Right atrium auricular region (tissue), 2 donors: ENCODE data around the gene CERS2. TPM values are rescaled to one million over a fixed set of nuclear protein-coding genes. Genes with fewer than 3 reads are reported as not detected.
A peak's percentile ranks its signal among the peaks of the same experiment; 100 is the strongest.
"Not testable (repeated sequence)": the region's sequence is repeated elsewhere in the genome, so short reads cannot be mapped to it uniquely, and the experiment has no call there.

Experiments
- DNase-seq: peaks from one replicate; pipeline ENCODE4 v3.0.0-alpha.2; 2019; ENCODE audit warnings: low spot score
- H3K27ac ChIP-seq, 2 donors: fragments of 200-600 bp; sonication (generic); 1 replicate in 1 of 2; 2 replicates in 1 of 2; pipeline ENCODE4 v1.5.1; 2016 to 2019
- H3K27me3 ChIP-seq, 2 donors: fragments of 200-600 bp; sonication (generic); one replicate each; pipeline versions ENCODE4 v1.5.1 to v1.6.0; 2017 to 2019
- H3K36me3 ChIP-seq: fragments of 200-600 bp; sonication (generic); one replicate; pipeline ENCODE4 v1.5.1; 2016
- H3K4me1 ChIP-seq, 2 donors: fragments of 200-600 bp; sonication (generic); one replicate each; pipeline versions ENCODE4 v1.5.1 to v1.6.0; 2017 to 2019
- H3K4me3 ChIP-seq, 2 donors: fragments of 200-600 bp; sonication (generic); 1 replicate in 1 of 2; 2 replicates in 1 of 2; pipeline ENCODE4 v1.5.1; 2017 to 2019; ENCODE audit warnings: mild to moderate bottlenecking in 1 of 2, moderate library complexity in 1 of 2
- H3K9me3 ChIP-seq, 2 donors: fragments of 200-600 bp; sonication (generic); one replicate each; pipeline ENCODE4 v1.5.1; 2019
- total RNA-seq, 2 donors: library from RNA; depleted of rRNA; stranded (reverse); fragments of >200 nt; gene quantifications; one replicate each; pipeline ENCODE4 v1.1.0, GENCODE V29; 2016
- TF ChIP-seq, protein P1 (sequence below), 2 donors: fragments of 200-600 bp; sonication (generic); IDR thresholded peaks; one replicate each; pipeline ENCODE4 v1.5.1; 2019; ENCODE audit warnings: antibody characterized with exemption in 2 of 2

Gene CERS2
- total RNA-seq, 2 donors from 2014 or later: 47.9 to 91.4 TPM

DNA sequence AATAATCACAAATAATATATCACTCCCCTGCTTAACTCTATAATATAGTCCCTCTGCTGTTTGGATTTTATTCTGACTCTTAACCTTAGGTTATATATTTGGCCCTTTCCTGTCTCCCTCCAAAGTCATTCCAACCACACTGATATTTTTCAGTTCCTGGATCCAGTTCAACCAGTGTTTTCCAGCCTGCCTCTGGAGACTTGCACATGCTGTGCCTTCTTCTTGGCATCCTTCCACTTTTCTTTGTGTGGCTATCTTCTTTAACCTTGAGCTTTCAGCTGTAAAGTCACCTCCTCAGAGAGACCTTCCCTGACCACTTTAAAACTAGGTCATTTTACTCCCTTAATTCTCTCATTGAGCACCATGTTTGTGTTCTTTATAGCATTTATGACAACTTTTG lies 19.4 kb downstream of the CERS2 start:
- Histone ChIP-seq H3K4me3 (no peak overlapping the region), H3K27me3 (no peaks in the 10 kb centered on the region), H3K9me3 (no peaks in the 10 kb centered on the region), H3K27ac (no peak overlapping the region), H3K36me3 (peaks cover 79% of the 10 kb centered on the region), H3K4me1 (no peaks in the 10 kb centered on the region)
- no peak for DNase-seq
- TF ChIP-seq, protein P1, sequence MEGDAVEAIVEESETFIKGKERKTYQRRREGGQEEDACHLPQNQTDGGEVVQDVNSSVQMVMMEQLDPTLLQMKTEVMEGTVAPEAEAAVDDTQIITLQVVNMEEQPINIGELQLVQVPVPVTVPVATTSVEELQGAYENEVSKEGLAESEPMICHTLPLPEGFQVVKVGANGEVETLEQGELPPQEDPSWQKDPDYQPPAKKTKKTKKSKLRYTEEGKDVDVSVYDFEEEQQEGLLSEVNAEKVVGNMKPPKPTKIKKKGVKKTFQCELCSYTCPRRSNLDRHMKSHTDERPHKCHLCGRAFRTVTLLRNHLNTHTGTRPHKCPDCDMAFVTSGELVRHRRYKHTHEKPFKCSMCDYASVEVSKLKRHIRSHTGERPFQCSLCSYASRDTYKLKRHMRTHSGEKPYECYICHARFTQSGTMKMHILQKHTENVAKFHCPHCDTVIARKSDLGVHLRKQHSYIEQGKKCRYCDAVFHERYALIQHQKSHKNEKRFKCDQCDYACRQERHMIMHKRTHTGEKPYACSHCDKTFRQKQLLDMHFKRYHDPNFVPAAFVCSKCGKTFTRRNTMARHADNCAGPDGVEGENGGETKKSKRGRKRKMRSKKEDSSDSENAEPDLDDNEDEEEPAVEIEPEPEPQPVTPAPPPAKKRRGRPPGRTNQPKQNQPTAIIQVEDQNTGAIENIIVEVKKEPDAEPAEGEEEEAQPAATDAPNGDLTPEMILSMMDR (IDR thresholded peaks at IDR 0.05): no peak

DNA sequence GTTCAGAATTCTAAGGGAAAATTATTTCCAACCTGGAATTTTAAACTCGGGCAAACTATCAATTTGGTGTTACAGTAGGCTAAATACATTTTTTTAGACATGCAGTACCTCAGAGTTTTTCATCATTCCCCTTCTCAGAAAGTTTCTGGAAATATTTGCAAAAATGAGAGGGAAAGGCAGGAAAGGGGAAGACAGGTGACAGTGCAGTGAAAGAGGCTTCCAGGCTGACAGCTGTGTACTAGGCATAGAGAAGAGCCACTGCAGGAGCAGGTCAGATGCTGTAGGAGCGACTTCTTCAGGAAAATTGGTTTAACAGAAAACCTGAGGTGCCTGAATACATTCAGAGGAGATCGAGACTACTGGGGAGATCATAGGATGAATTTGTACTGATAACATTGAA lies 19.9 kb downstream of the CERS2 start:
- TF ChIP-seq, protein P1 (IDR thresholded peaks at IDR 0.05): no peak
- Histone ChIP-seq H3K27me3 (no peaks in the 10 kb centered on the region), H3K9me3 (no peaks in the 10 kb centered on the region), H3K27ac (no peak overlapping the region), H3K4me3 (no peak overlapping the region), H3K36me3 (peaks cover 77% of the 10 kb centered on the region), H3K4me1 (no peaks in the 10 kb centered on the region)
- DNase-seq: peak; percentile 21

DNA sequence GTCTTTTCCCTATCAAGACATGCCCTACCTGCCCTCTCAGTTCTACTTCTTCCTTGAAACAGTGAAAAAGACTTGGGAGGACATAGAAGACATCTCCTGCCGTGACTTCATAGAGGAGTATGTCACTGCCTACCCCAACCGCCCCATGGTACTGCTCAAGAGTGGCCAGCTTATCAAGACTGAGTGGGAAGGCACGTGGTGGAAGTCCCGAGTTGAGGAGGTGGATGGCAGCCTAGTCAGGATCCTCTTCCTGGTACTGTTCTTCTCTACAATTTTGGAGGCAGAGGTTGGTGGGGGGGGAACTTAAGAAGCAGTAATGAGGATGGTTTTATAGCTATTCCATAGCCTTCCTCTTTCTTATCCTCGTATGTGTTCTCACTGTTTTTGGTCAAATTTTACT lies 29.8 kb downstream of the CERS2 start:
- Histone ChIP-seq H3K4me3 (no peak overlapping the region), H3K36me3 (peaks cover 98% of the 10 kb centered on the region), H3K9me3 (no peaks in the 10 kb centered on the region), H3K27me3 (no peaks in the 10 kb centered on the region), H3K4me1 (no peaks in the 10 kb centered on the region), H3K27ac (no peak overlapping the region)
- TF ChIP-seq, protein P1 (IDR thresholded peaks at IDR 0.05): no peak
- DNase-seq: no peak

DNA sequence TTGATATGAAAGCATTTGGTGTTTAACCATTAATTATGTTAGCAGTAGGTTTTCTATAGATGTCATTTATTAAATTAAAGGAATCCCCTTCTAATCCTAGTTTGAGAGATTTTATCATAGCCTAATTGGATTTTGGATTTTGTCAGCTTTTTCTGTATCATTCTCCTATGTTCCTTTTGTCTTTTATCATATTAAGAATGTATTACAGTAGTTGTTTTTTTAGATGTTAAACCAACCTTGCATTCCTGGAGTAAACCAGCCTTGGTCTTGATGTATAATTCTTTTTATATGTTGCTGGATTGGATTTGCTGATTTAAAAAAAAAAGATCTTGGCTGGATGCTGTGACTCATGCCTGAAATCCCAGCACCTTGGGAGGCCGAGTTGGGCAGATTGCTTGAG lies 42.9 kb downstream of the CERS2 start:
- Histone ChIP-seq H3K36me3 (peaks cover 68% of the 10 kb centered on the region), H3K9me3 (peaks cover 0 to 12% of the 10 kb centered on the region in 2 donors), H3K4me1 (peaks cover 0 to 8% of the 10 kb centered on the region in 2 donors), H3K27me3 (no peaks in the 10 kb centered on the region), H3K27ac (no peak overlapping the region), H3K4me3 (no peak overlapping the region)
- TF ChIP-seq, protein P1 (IDR thresholded peaks at IDR 0.05): no peak
- no peak for DNase-seq

DNA sequence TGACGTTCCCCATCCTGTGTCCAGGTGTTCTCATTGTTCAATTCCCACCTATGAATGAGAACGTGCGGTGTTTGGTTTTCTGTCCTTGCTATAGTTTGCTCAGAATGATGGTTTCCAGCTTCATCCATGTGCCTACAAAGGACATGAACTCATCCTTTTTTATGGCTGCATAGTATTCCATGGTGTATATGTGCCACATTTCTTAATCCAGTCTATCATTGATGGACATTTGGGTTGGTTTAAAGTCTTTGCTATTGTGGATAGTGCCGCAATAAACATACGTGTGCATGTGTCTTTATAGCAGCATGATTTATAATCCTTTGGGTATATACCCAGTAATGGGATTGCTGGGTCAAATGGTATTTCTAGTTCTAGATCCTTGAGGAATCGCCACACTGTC lies 45.9 kb downstream of the CERS2 start:
- DNase-seq, H3K27me3 ChIP-seq, H3K27ac ChIP-seq, H3K4me3 ChIP-seq, H3K4me1 ChIP-seq: not testable (repeated sequence)
- H3K36me3 ChIP-seq: peaks cover 53% of the 10 kb centered on the region
- peaks cover 0 to 12% of the 10 kb centered on the region in 2 donors for H3K9me3 ChIP-seq

DNA sequence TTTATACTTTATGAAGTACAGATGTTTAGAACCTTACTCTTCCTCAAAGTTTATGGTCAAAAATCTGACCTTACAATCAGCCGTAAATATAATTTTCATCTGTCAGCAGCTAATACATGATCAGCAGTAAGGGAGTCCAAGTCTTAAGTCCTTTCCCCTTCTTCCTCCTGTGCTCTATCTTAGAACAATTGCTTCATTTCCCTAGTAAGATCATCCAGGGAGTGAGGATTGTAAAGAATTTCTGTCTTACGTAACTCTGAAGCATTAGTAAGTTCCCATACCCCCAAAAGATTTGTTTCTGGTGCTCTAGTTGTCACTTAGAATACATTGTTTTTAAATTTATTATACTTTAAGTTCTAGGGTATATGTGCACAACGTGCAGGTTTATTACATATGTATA lies 46.3 kb downstream of the CERS2 start:
- peaks cover 53% of the 10 kb centered on the region for H3K36me3 ChIP-seq

More for the DNA sequence above, 46.3 kb downstream of the CERS2 start:
- peaks cover 0 to 12% of the 10 kb centered on the region in 2 donors for H3K9me3 ChIP-seq
- TF ChIP-seq, protein P1 (IDR thresholded peaks at IDR 0.05): no peak
- H3K27me3 ChIP-seq: no peaks in the 10 kb centered on the region
- H3K27ac ChIP-seq: no peak overlapping the region
- no peak overlapping the region for H3K4me3 ChIP-seq
- peaks cover 0 to 8% of the 10 kb centered on the region in 2 donors for H3K4me1 ChIP-seq
- DNase-seq: no peak
